AG08395 (cell line): ENCODE measurements around the gene USPL1.
A peak's percentile ranks its signal among the peaks of the same experiment; 100 is the strongest.
"Not testable (repeated sequence)": the region's sequence is repeated elsewhere in the genome, so short reads cannot be mapped to it uniquely, and the experiment has no call there.

Experiments used
- DNase-seq: peaks from one replicate; pipeline ENCODE4 v3.0.0; 2012; ENCODE audit warnings: mixed read lengths, low spot score

Gene USPL1

GRCh38 chr13:30615866-30616541 lies 1.7 kb upstream of the USPL1 start:
- peak; percentile 14 for DNase-seq

GRCh38 chr13:30616927-30617314 lies 799 bp upstream of the USPL1 start:
- peak; percentile 79 for DNase-seq

GRCh38 chr13:30618186-30618929 lies 638 bp downstream of the USPL1 start:
- DNase-seq, result no peak

GRCh38 chr13:30618930-30619279 lies 1.2 kb downstream of the USPL1 start:
- DNase-seq, result no peak

GRCh38 chr13:30619731-30620130 lies 2.0 kb downstream of the USPL1 start:
- no peak for DNase-seq

- no peak for DNase-seq
Measured at GRCh38 chr13:30620941-30621340, 3.2 kb downstream of the USPL1 start.

- DNase-seq, result no peak
Measured at GRCh38 chr13:30622551-30622950, 4.8 kb downstream of the USPL1 start.

GRCh38 chr13:30623392-30623791 lies 5.7 kb downstream of the USPL1 start:
- no peak for DNase-seq

GRCh38 chr13:30624630-30625029 lies 6.9 kb downstream of the USPL1 start:
- no peak for DNase-seq

GRCh38 chr13:30629527-30629926 lies 11.8 kb downstream of the USPL1 start:
- DNase-seq, result no peak

- no peak for DNase-seq
Measured at GRCh38 chr13:30633861-30634260, 16.1 kb downstream of the USPL1 start.

- no peak for DNase-seq
Measured at GRCh38 chr13:30634838-30635237, 17.1 kb downstream of the USPL1 start.

- DNase-seq, result no peak
Measured at GRCh38 chr13:30638301-30638700, 20.6 kb downstream of the USPL1 start.

- no peak for DNase-seq
Measured at GRCh38 chr13:30639671-30640070, 22.0 kb downstream of the USPL1 start.

GRCh38 chr13:30641173-30641572 lies 23.5 kb downstream of the USPL1 start:
- DNase-seq, result not testable (repeated sequence)

- DNase-seq, result no peak
Measured at GRCh38 chr13:30645629-30646028, 27.9 kb downstream of the USPL1 start.

- DNase-seq, result no peak
Measured at GRCh38 chr13:30647420-30647819, 29.7 kb downstream of the USPL1 start.

- DNase-seq, result no peak
Measured at GRCh38 chr13:30647824-30648521, 30.3 kb downstream of the USPL1 start.

- DNase-seq, result no peak
Measured at GRCh38 chr13:30648522-30649012, 30.8 kb downstream of the USPL1 start.

- not testable (repeated sequence) for DNase-seq
Measured at GRCh38 chr13:30651648-30652047, 33.9 kb downstream of the USPL1 start.

- DNase-seq, result no peak
Measured at GRCh38 chr13:30652746-30653386, 35.1 kb downstream of the USPL1 start.

- no peak for DNase-seq
Measured at GRCh38 chr13:30654430-30654829, 36.7 kb downstream of the USPL1 start.
